ENCODE results near the gene WBP4. TPM values are rescaled to one million over a fixed set of nuclear protein-coding genes. Genes with fewer than 3 reads are reported as not detected.

WBP4 gene
- total RNA-seq, 3 donors from 2014 or later = 12.7 to 16.5 (median 13.1) TPM

GRCh38 chr13:41107584-41108014 is 46.3 kb downstream of the WBP4 start:
- Histone ChIP-seq H3K4me1 (no peaks in the 10 kb centered on the region), H3K9me3 (no peaks in the 10 kb centered on the region), H3K36me3 (no peaks in the 10 kb centered on the region), H3K27ac (no peak overlapping the region), H3K27me3 (no peaks in the 10 kb centered on the region), H3K4me3 (no peak overlapping the region)
- no peak for DNase-seq (ENCODE audit: low spot score in 2 of 2)
- intact Hi-C loops (cut with DNase I; ENCODE audit: low total_unique reads) = no loop called here
- no peak for TF ChIP-seq CTCF (IDR thresholded peaks at IDR 0.05)
- no peak for TF ChIP-seq POLR2AphosphoS5 (IDR thresholded peaks at IDR 0.05)
- no peak for TF ChIP-seq POLR2A (IDR thresholded peaks at IDR 0.05)

- no peaks in the 10 kb centered on the region for H3K4me1 ChIP-seq
- H3K4me3 ChIP-seq = no peak overlapping the region
- no peak overlapping the region for H3K27ac ChIP-seq
- no peaks in the 10 kb centered on the region for H3K27me3 ChIP-seq
- TF ChIP-seq CTCF (IDR thresholded peaks at IDR 0.05) (no peak), POLR2AphosphoS5 (IDR thresholded peaks at IDR 0.05) (no peak), POLR2A (IDR thresholded peaks at IDR 0.05) (no peak)
- intact Hi-C loops (cut with DNase I; ENCODE audit: low total_unique reads) = no loop called here
- H3K36me3 ChIP-seq = no peaks in the 10 kb centered on the region
- no peaks in the 10 kb centered on the region for H3K9me3 ChIP-seq
- no peak for DNase-seq (ENCODE audit: low spot score in 2 of 2)
Measured at GRCh38 chr13:41111454-41111853, 50.1 kb downstream of the WBP4 start.

- H3K36me3 ChIP-seq = no peaks in the 10 kb centered on the region
- no peaks in the 10 kb centered on the region for H3K9me3 ChIP-seq
- intact Hi-C loops (cut with DNase I; ENCODE audit: low total_unique reads) = no loop called here
- DNase-seq (ENCODE audit: low spot score in 2 of 2) = no peak
- H3K27me3 ChIP-seq = no peaks in the 10 kb centered on the region
- no peak overlapping the region for H3K27ac ChIP-seq
- H3K4me1 ChIP-seq = no peaks in the 10 kb centered on the region
- TF ChIP-seq POLR2AphosphoS5 (IDR thresholded peaks at IDR 0.05) = no peak
- TF ChIP-seq CTCF (IDR thresholded peaks at IDR 0.05) = no peak
- no peak for TF ChIP-seq POLR2A (IDR thresholded peaks at IDR 0.05)
- no peak overlapping the region for H3K4me3 ChIP-seq
Measured at GRCh38 chr13:41117869-41118268, 56.6 kb downstream of the WBP4 start.

- no peaks in the 10 kb centered on the region for H3K27me3 ChIP-seq
- intact Hi-C loops (cut with DNase I; ENCODE audit: low total_unique reads) = no loop called here
- no peak overlapping the region for H3K4me3 ChIP-seq
- no peak overlapping the region for H3K27ac ChIP-seq
- no peak for TF ChIP-seq POLR2AphosphoS5 (IDR thresholded peaks at IDR 0.05)
- no peak for TF ChIP-seq POLR2A (IDR thresholded peaks at IDR 0.05)
- TF ChIP-seq CTCF (IDR thresholded peaks at IDR 0.05) = no peak
- no peaks in the 10 kb centered on the region for H3K36me3 ChIP-seq
- no peaks in the 10 kb centered on the region for H3K9me3 ChIP-seq
- no peaks in the 10 kb centered on the region for H3K4me1 ChIP-seq
- DNase-seq (ENCODE audit: low spot score in 2 of 2) = no peak
Measured at GRCh38 chr13:41122838-41123237, 61.5 kb downstream of the WBP4 start.

GRCh38 chr13:41127701-41128100 is 66.4 kb downstream of the WBP4 start:
- H3K4me3 ChIP-seq = no peak overlapping the region
- H3K36me3 ChIP-seq = no peaks in the 10 kb centered on the region
- TF ChIP-seq POLR2AphosphoS5 (IDR thresholded peaks at IDR 0.05) = no peak
- no peak for TF ChIP-seq POLR2A (IDR thresholded peaks at IDR 0.05)
- no peak for TF ChIP-seq CTCF (IDR thresholded peaks at IDR 0.05)
- no peaks in the 10 kb centered on the region for H3K9me3 ChIP-seq
- intact Hi-C loops (cut with DNase I; ENCODE audit: low total_unique reads) = no loop called here
- no peak for DNase-seq (ENCODE audit: low spot score in 2 of 2)
- no peak overlapping the region for H3K27ac ChIP-seq
- H3K27me3 ChIP-seq = no peaks in the 10 kb centered on the region
- peaks cover 0 to 5% of the 10 kb centered on the region in 2 donors for H3K4me1 ChIP-seq

Measured in breast epithelium (tissue), 4 donors.